ENCODE measurements around the gene IGFBP2. TPM values are rescaled to one million over a fixed set of nuclear protein-coding genes. Genes with fewer than 3 reads are reported as not detected.

The IGFBP2 gene
- total RNA-seq, 1 experiment from 2014 or later = 363 TPM

DNA sequence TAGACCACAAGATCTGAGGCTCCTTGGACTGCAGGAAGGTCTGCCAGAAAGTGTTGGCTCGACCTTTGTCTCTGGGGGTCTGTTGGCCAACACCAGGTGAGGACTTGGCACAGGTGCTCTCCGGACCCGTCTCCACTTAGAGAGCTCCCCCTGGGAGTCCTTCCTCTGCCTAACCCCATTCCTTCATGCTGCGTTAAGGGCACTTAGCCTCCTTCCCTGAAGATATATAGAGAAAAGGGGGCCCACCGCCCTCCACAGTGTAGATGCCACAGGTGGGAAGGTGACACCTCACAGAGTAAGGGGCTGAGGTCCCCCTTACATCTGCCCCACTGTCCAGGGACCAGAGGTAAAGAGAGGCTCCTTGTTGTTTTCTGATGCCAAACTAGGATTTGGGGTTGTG is 53.9 kb downstream of the IGFBP2 start:
- Histone ChIP-seq H2BK120ac (ENCODE audit: low read depth, low read length, poor library complexity, severe bottlenecking) (no peak overlapping the region), H2BK12ac (ENCODE audit: insufficient read length, low read depth, low read length) (no peak overlapping the region), H4K20me1 (ENCODE audit: control insufficient read depth, insufficient read depth, insufficient read length) (no peaks in the 10 kb centered on the region), H4K91ac (ENCODE audit: insufficient read length, low read depth, low read length) (no peak overlapping the region), H3T11ph (ENCODE audit: low read length) (no peak overlapping the region), H3K4ac (ENCODE audit: low read depth, low read length) (no peak overlapping the region), H4K5ac (ENCODE audit: insufficient read length, low read depth, low read length) (no peak overlapping the region), H3K23ac (ENCODE audit: insufficient read length, low read depth, low read length) (no peak overlapping the region), H2BK15ac (ENCODE audit: low read depth, low read length) (no peak overlapping the region), H3K27me3 (ENCODE audit: insufficient read depth, low read length) (peaks cover 2% of the 10 kb centered on the region; the same call in 1 of the 2 replicates), H3K9ac (ENCODE audit: extremely low read depth, insufficient read length, low read length) (no peak overlapping the region), H2BK5ac (ENCODE audit: insufficient read length, low read length) (no peak overlapping the region), H3K4me2 (ENCODE audit: insufficient read depth, insufficient read length, low read length) (no peak overlapping the region), H3K14ac (ENCODE audit: insufficient read depth, low read length) (no peak overlapping the region), H3K27ac (ENCODE audit: insufficient read length, low read depth, low read length) (no peak overlapping the region), H3K4me1 (ENCODE audit: insufficient read depth, low read length) (peaks cover 6% of the 10 kb centered on the region; the same call in 1 of the 2 replicates), H2AFZ (ENCODE audit: low read length) (no peak overlapping the region), H3K18ac (ENCODE audit: insufficient read length, low read depth, low read length) (no peak overlapping the region), H2BK20ac (ENCODE audit: low read depth, low read length, poor library complexity, severe bottlenecking) (no peak overlapping the region), H3K79me2 (ENCODE audit: insufficient read depth, low read length) (no peaks in the 10 kb centered on the region), H4K8ac (replicated peaks; ENCODE audit: insufficient read length, low read depth, low read length) (no peak overlapping the region), H3K9me3 (ENCODE audit: control insufficient read depth, low read depth, low read length) (no peaks in the 10 kb centered on the region), H3K56ac (ENCODE audit: insufficient read length, low read depth, low read length) (no peak overlapping the region), H3K23me2 (ENCODE audit: insufficient read length, low read depth, low read length, poor library complexity, severe bottlenecking) (peaks cover 7% of the 10 kb centered on the region), H3K79me1 (ENCODE audit: insufficient read depth, low read depth, low read length, poor library complexity, severe bottlenecking) (no peaks in the 10 kb centered on the region), H2AK5ac (ENCODE audit: insufficient read length, low read length) (no peak overlapping the region)
- TF ChIP-seq, protein P1, sequence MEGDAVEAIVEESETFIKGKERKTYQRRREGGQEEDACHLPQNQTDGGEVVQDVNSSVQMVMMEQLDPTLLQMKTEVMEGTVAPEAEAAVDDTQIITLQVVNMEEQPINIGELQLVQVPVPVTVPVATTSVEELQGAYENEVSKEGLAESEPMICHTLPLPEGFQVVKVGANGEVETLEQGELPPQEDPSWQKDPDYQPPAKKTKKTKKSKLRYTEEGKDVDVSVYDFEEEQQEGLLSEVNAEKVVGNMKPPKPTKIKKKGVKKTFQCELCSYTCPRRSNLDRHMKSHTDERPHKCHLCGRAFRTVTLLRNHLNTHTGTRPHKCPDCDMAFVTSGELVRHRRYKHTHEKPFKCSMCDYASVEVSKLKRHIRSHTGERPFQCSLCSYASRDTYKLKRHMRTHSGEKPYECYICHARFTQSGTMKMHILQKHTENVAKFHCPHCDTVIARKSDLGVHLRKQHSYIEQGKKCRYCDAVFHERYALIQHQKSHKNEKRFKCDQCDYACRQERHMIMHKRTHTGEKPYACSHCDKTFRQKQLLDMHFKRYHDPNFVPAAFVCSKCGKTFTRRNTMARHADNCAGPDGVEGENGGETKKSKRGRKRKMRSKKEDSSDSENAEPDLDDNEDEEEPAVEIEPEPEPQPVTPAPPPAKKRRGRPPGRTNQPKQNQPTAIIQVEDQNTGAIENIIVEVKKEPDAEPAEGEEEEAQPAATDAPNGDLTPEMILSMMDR (conservative IDR thresholded peaks at IDR 0.05) = no peak
- H3K36me3 Mint-ChIP-seq (ENCODE audit: insufficient read depth in 1 of 3, low read depth in 3 of 3) = no peaks in the 10 kb centered on the region
- no peak overlapping the region for H3K4me3 Mint-ChIP-seq
- H3K9me3 Mint-ChIP-seq = no peaks in the 10 kb centered on the region
- no peak overlapping the region for H3K27ac Mint-ChIP-seq
- WGBS (ENCODE audit: extremely low coverage, insufficient read length, low lambda C conversion rate) = no CpG with 5 or more reads among the region's 5 CpGs
- H3K4me1 Mint-ChIP-seq = peaks cover 27 to 43% of the 10 kb centered on the region in 2 experiments
- H3K27me3 Mint-ChIP-seq (ENCODE audit: low read depth) = peaks cover 41% of the 10 kb centered on the region
- no peak for DNase-seq
